NT2/D1 (cell line): Measurements from ENCODE around the gene EDA.

Source experiments
- SUZ12 ChIP-seq: IDR thresholded peaks from 2 replicates; pipeline ENCODE4 v1.6.1; 2011; ENCODE audit not compliant: insufficient read length, insufficient read depth; ENCODE audit errors: extremely low read depth
- YY1 ChIP-seq: IDR thresholded peaks from 2 replicates; pipeline ENCODE4 v1.6.1; 2011; ENCODE audit not compliant: insufficient read length, insufficient read depth
- ZNF274 ChIP-seq: IDR thresholded peaks from 2 replicates; pipeline ENCODE4 v1.6.1; 2011; ENCODE audit warnings: mild to moderate bottlenecking, low read depth, low read length

DNA sequence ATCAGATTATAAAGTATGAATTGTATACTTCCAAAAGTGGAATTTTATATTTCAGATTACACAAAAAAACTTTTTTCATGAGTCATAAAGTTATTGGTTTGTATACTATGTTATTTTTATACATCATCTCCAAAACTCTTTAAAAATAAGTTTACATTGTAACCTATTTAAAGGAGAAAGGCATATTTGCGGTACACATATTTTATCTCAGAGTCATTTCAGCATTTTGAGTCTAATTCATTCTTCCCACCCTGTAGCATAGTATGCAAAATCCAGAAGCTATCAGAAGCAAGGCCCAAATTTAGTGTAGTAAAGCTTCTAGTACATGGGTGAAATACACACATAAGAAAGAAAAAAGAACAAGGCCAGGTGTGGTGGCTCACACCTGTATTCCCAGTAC is 353.5 kb downstream of the EDA start:
- TF ChIP-seq SUZ12 = no peak
- no peak for TF ChIP-seq YY1
- no peak for TF ChIP-seq ZNF274
